H1 (cell line): ENCODE data around the gene FAM193B. TPM values are rescaled to one million over a fixed set of nuclear protein-coding genes. Genes with fewer than 3 reads are reported as not detected.

Experiments used
- CTCF ChIA-PET: fragments of 300-600 bp; sonication (Branson Sonifier 250); formaldehyde crosslinking; loops from one replicate; lab custom pipeline; 2021; ENCODE audit not compliant: partially characterized antibody; lab: Charles Lee
- POLR2A ChIA-PET: fragments of 300-600 bp; sonication (Branson Sonifier 250); formaldehyde crosslinking; loops from one replicate; lab custom pipeline; 2021; ENCODE audit warnings: inconsistent platforms; ENCODE audit not compliant: partially characterized antibody; lab: Charles Lee
- DNase-seq, 2 experiments: peaks; one replicate each; pipeline versions ENCODE4 v3.0.0 to v3.0.0-alpha.2; 2010 to 2022; ENCODE audit warnings: low spot score in 2 of 2, low read depth in 1 of 2, mixed read lengths in 1 of 2
- FAIRE-seq: peaks from 2 replicates; lab custom pipeline; 2011; peaks lifted over from hg19 to GRCh38; lab: Jason Lieb, UNC
- H2AFZ ChIP-seq: 2 replicates; pipeline ENCODE4 v1.8.1; 2012; ENCODE audit warnings: low read length, inconsistent platforms
- H2AK5ac ChIP-seq: 2 replicates; pipeline ENCODE4 v1.6.1; 2013; ENCODE audit warnings: low read depth, low read length
- H2BK120ac ChIP-seq: replicated peaks from 2 replicates; pipeline ENCODE3; 2013; ENCODE audit warnings: low read depth, low read length, inconsistent platforms
- H2BK12ac ChIP-seq: 2 replicates; pipeline ENCODE4 v1.6.1; 2013; ENCODE audit warnings: low read depth, low read length
- H2BK15ac ChIP-seq: 2 replicates; pipeline ENCODE4 v1.6.1; 2013; ENCODE audit warnings: low read length
- H2BK20ac ChIP-seq: 2 replicates; pipeline ENCODE4 v1.6.1; 2013; ENCODE audit warnings: low read length
- H2BK5ac ChIP-seq: 2 replicates; pipeline ENCODE4 v1.6.1; 2013; ENCODE audit warnings: low read depth, low read length
- H3K14ac ChIP-seq: 2 replicates; pipeline ENCODE4 v1.6.1; 2013; ENCODE audit warnings: inconsistent platforms; ENCODE audit not compliant: insufficient read length
- H3K18ac ChIP-seq: 2 replicates; pipeline ENCODE4 v1.6.1; 2013; ENCODE audit warnings: low read length; ENCODE audit errors: extremely low read depth
- H3K23ac ChIP-seq: 2 replicates; pipeline ENCODE4 v1.6.1; 2013; ENCODE audit warnings: inconsistent platforms; ENCODE audit not compliant: insufficient read length
- H3K23me2 ChIP-seq: 2 replicates; pipeline ENCODE4 v1.6.1; 2013; ENCODE audit warnings: low read depth, low read length
- H3K27ac ChIP-seq: 2 replicates; pipeline ENCODE4 v1.6.1; 2011; ENCODE audit warnings: low read depth, low read length, inconsistent platforms
- H3K27me3 ChIP-seq, 4 experiments: replicated peaks in 1 of 4; 1 replicate in 1 of 4; 2 replicates in 3 of 4; pipeline versions ENCODE4 v1.6.1 to v1.8.1; 2011 to 2013; ENCODE audit warnings: low read length in 3 of 4, mild to moderate bottlenecking in 3 of 4, inconsistent platforms in 2 of 4, mixed read lengths in 2 of 4, moderate library complexity in 1 of 4; ENCODE audit not compliant: control insufficient read depth in 3 of 4, insufficient read depth in 3 of 4; ENCODE audit errors: extremely low read depth in 1 of 4
- H3K36me3 ChIP-seq, 4 experiments: 2 replicates each; pipeline versions ENCODE4 v1.6.1 to v1.8.1; 2011 to 2013; ENCODE audit warnings: mild to moderate bottlenecking in 4 of 4, low read length in 3 of 4, moderate library complexity in 2 of 4, control low read depth in 1 of 4, inconsistent platforms in 1 of 4; ENCODE audit not compliant: insufficient read depth in 4 of 4, control insufficient read depth in 2 of 4
- H3K4ac ChIP-seq: replicated peaks from 2 replicates; pipeline ENCODE3; 2013; ENCODE audit warnings: low read length, low read depth, mixed read lengths, inconsistent platforms; ENCODE audit not compliant: insufficient read length
- H3K4me1 ChIP-seq, 4 experiments: replicated peaks in 1 of 4; 1 replicate in 1 of 4; 2 replicates in 3 of 4; pipeline versions ENCODE4 v1.6.1 to v1.8.1; 2011 to 2013; ENCODE audit warnings: low read length in 3 of 4, inconsistent platforms in 2 of 4, mixed read lengths in 1 of 4; ENCODE audit not compliant: insufficient read depth in 4 of 4, control insufficient read depth in 3 of 4
- H3K4me2 ChIP-seq, 2 experiments: 2 replicates each; pipeline versions ENCODE4 v1.6.1 to v1.8.1; 2011 to 2013; ENCODE audit warnings: low read depth in 2 of 2, low read length in 2 of 2, control low read depth in 1 of 2, inconsistent platforms in 1 of 2, mild to moderate bottlenecking in 1 of 2; ENCODE audit not compliant: insufficient read depth in 1 of 2
- H3K4me3 ChIP-seq, 4 experiments: fragments of 200-600, 300-600 bp in 1 of 4; sonication (generic), shearing (Covaris generic), sonication (Bioruptor Twin) in 1 of 4; 2 replicates each; pipeline versions ENCODE4 v1.5.1 to v1.8.1; 2011 to 2016; ENCODE audit warnings: low read length in 4 of 4, low read depth in 3 of 4, control low read depth in 2 of 4, inconsistent platforms in 2 of 4, mild to moderate bottlenecking in 2 of 4, mixed read lengths in 1 of 4, moderate library complexity in 1 of 4; ENCODE audit not compliant: insufficient read depth in 2 of 4; ENCODE audit errors: extremely low read depth in 1 of 4
- H3K56ac ChIP-seq: replicated peaks from 2 replicates; pipeline ENCODE3; 2013; ENCODE audit warnings: low read depth, mild to moderate bottlenecking, mixed read lengths, low read length, inconsistent platforms; ENCODE audit not compliant: insufficient read length
- H3K79me1 ChIP-seq: 2 replicates; pipeline ENCODE4 v1.6.1; 2013; ENCODE audit warnings: low read depth, low read length, control low read depth
- H3K79me2 ChIP-seq, 2 experiments: 2 replicates each; pipeline versions ENCODE4 v1.6.1 to v1.8.1; 2012 to 2013; ENCODE audit warnings: low read length in 2 of 2, mild to moderate bottlenecking in 2 of 2, inconsistent platforms in 1 of 2; ENCODE audit not compliant: insufficient read depth in 2 of 2, control insufficient read depth in 1 of 2
- H3K9ac ChIP-seq, 4 experiments: replicated peaks in 1 of 4; 1 replicate in 1 of 4; 2 replicates in 3 of 4; pipeline versions ENCODE4 v1.6.1 to v1.8.1; 2011 to 2013; ENCODE audit warnings: low read depth in 3 of 4, low read length in 3 of 4, control low read depth in 2 of 4, mild to moderate bottlenecking in 2 of 4, moderate library complexity in 2 of 4, inconsistent platforms in 1 of 4; ENCODE audit errors: extremely low read depth in 1 of 4
- H3K9me3 ChIP-seq, 2 experiments: 2 replicates each; pipeline versions ENCODE4 v1.6.1 to v1.8.1; 2012 to 2013; ENCODE audit warnings: mild to moderate bottlenecking in 2 of 2, moderate library complexity in 2 of 2, control low read depth in 1 of 2, inconsistent platforms in 1 of 2, low read depth in 1 of 2, low read length in 1 of 2, mixed read lengths in 1 of 2; ENCODE audit not compliant: insufficient read depth in 2 of 2
- H4K20me1 ChIP-seq, 2 experiments: replicated peaks in 1 of 2; 2 replicates each; pipeline versions ENCODE3 to v1.8.1; 2011 to 2013; ENCODE audit warnings: inconsistent platforms in 2 of 2, low read length in 2 of 2, mild to moderate bottlenecking in 1 of 2; ENCODE audit not compliant: insufficient read depth in 2 of 2, control insufficient read depth in 1 of 2
- H4K5ac ChIP-seq: 2 replicates; pipeline ENCODE4 v1.6.1; 2013; ENCODE audit warnings: low read length, low read depth, mixed read lengths, inconsistent platforms; ENCODE audit not compliant: insufficient read length
- H4K8ac ChIP-seq: 2 replicates; pipeline ENCODE4 v1.8.0; 2013; ENCODE audit warnings: mild to moderate bottlenecking, moderate library complexity, low read length, inconsistent platforms; ENCODE audit not compliant: insufficient read depth; ENCODE audit errors: extremely low read depth
- H4K91ac ChIP-seq: replicated peaks from 2 replicates; pipeline ENCODE3; 2013; ENCODE audit warnings: low read length, mixed read lengths, inconsistent platforms; ENCODE audit not compliant: insufficient read length
- POLR2A ChIP-seq, 2 experiments: IDR thresholded peaks; 1 replicate in 1 of 2; 2 replicates in 1 of 2; pipeline ENCODE4 v1.6.1; 2011; ENCODE audit warnings: low read depth in 2 of 2, low read length in 2 of 2, mild to moderate bottlenecking in 2 of 2; ENCODE audit errors: control extremely low read depth in 1 of 2
- POLR2AphosphoS5 ChIP-seq: IDR thresholded peaks from 2 replicates; pipeline ENCODE4 v1.6.1; 2011; ENCODE audit warnings: low read depth, low read length
- WGBS, 2 experiments: shearing (Covaris generic) in 1 of 2; methylation state at CpG; one replicate each; pipeline versions ENCODE4 v1.1.6 to v1.1.7; 2013 to 2015; ENCODE audit warnings: low lambda C conversion rate in 2 of 2, mixed read lengths in 2 of 2, inconsistent platforms in 1 of 2, low coverage in 1 of 2, missing lambda C conversion rate in 1 of 2; ENCODE audit not compliant: insufficient replicate concordance in 2 of 2, insufficient coverage in 1 of 2, insufficient read length in 1 of 2; ENCODE audit errors: extremely low coverage in 1 of 2, missing lambda C conversion rate in 1 of 2; 5-methylcytosine and 5-hydroxymethylcytosine counted together
- polyA plus RNA-seq, 7 experiments: library from polyadenylated mRNA; depleted of rRNA in 3 of 7; stranded (reverse) in 5 of 7; unstranded in 2 of 7; fragments of >200 nt in 5 of 7; fragments of 200-250 nt in 2 of 7; gene quantifications; 1 replicate in 5 of 7; 2 replicates in 1 of 7; 4 replicates in 1 of 7; pipeline versions ENCODE4 v1.2.1 to v1.2.3, GENCODE V29; 2011 to 2013; ENCODE audit warnings: missing spikeins in 2 of 7, mixed read lengths in 2 of 7
- total RNA-seq: library from RNA; stranded (reverse); fragmentation: NEBNext Ultra II Directional; extraction: Animal tissue kit (Norgen Biotek cat#: 25700); gene quantifications from 2 replicates; pipeline ENCODE4 v1.2.1, GENCODE V29; 2021
- TF ChIP-seq, protein P1 (sequence below): IDR thresholded peaks from 2 replicates; pipeline ENCODE4 v1.6.1; 2012; ENCODE audit warnings: low read length, inconsistent platforms

FAM193B gene
- total and polyA plus RNA-seq, 2 of the 8 experiments (the other 6 are each of a cell fraction or from before 2014, with no cell fraction given) = 49.9 to 69.8 TPM

DNA sequence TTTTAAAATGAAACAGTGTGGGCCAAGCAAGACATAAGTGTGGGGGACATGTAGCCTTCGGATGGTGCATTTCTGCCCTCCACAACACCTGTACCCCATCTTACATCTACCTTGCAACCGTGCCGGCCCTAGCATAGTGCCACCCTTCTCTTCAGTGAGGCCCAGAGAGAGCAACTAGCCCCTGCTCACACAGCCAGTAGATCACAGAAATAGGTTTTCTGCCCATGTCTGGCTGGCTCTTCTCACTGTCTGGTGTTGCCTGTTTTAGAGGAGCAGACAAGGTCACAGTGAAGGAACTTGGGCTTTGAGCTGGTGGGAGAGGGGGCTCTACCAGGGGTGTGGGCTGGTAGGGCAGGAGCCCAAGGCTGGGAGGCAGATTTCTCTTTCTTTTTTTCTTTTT, 68.1 kb downstream of the FAM193B start:
- Histone ChIP-seq H3K79me2 (no peaks in the 10 kb centered on the region), H2BK12ac (no peak overlapping the region), H2BK20ac (no peak overlapping the region), H3K18ac (no peak overlapping the region), H3K4me1 (peaks cover 0 to 3% (median 3%) of the 10 kb centered on the region in 4 experiments; a peak in 5 of 7 replicates), H3K9me3 (no peaks in the 10 kb centered on the region), H3K27me3 (no peaks in the 10 kb centered on the region), H3K4me3 (no peak overlapping the region), H3K4ac (no peak overlapping the region), H4K20me1 (peaks cover 5 to 13% of the 10 kb centered on the region in 2 experiments), H3K79me1 (peaks cover 7% of the 10 kb centered on the region; the same call in 1 of the 2 replicates), H3K27ac (no peak overlapping the region), H3K4me2 (no peak overlapping the region), H3K23ac (no peak overlapping the region), H2AK5ac (no peak overlapping the region), H2BK15ac (no peak overlapping the region), H2BK5ac (no peak overlapping the region), H3K36me3 (peaks cover 24 to 66% (median 44%) of the 10 kb centered on the region in 4 experiments), H4K5ac (no peak overlapping the region), H3K56ac (no peak overlapping the region), H3K14ac (no peak overlapping the region), H2AFZ (no peak overlapping the region), H3K23me2 (no peaks in the 10 kb centered on the region; the same call in 1 of the 2 replicates), H4K91ac (no peak overlapping the region), H3K9ac (no peak overlapping the region), H4K8ac (no peak overlapping the region), H2BK120ac (no peak overlapping the region)
- ChIA-PET CTCF (interaction anchor here (0.6 to 12.7 kb wide), 4 partner anchors 8 to 655 kb away, joined by 3 to 306 read pairs (median 86); partner anchors contain the start of genes DDX41, DOK3 and PDLIM7), POLR2A (interaction anchor here (1.0 to 67.5 kb wide), 3 partner anchors 6 to 82 kb away, joined by 3 to 3349 read pairs (median 3349); partner anchors contain the start of genes DBN1, DOK3, PDLIM7 and PRR7)
- no peak for DNase-seq
- no peak for FAIRE-seq
- 93% methylated on average over 3 of the region's 3 CpGs; no CpG with 5 or more reads in 1 of the 2 experiments for WGBS, 2 experiments
- peak; percentile 48 for TF ChIP-seq POLR2AphosphoS5
- TF ChIP-seq POLR2A (IDR thresholded peaks at IDR 0.05; ENCODE audit: control extremely low read depth in 1 of 2, low read depth in 2 of 2, low read length in 2 of 2) = peak in 1 of 2 experiments; percentile 52; a peak in 1 of 3 replicates
- TF ChIP-seq, protein P1, sequence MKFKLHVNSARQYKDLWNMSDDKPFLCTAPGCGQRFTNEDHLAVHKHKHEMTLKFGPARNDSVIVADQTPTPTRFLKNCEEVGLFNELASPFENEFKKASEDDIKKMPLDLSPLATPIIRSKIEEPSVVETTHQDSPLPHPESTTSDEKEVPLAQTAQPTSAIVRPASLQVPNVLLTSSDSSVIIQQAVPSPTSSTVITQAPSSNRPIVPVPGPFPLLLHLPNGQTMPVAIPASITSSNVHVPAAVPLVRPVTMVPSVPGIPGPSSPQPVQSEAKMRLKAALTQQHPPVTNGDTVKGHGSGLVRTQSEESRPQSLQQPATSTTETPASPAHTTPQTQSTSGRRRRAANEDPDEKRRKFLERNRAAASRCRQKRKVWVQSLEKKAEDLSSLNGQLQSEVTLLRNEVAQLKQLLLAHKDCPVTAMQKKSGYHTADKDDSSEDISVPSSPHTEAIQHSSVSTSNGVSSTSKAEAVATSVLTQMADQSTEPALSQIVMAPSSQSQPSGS = no peak
